Measurements from ENCODE around the gene ABRACL.
"Not testable (repeated sequence)": the region's sequence is repeated elsewhere in the genome, so short reads cannot be mapped to it uniquely, and the experiment has no call there.

The ABRACL gene

GRCh38 chr6:139013185-139013800, 15.3 kb upstream of the ABRACL start:
- no peak for DNase-seq

- DNase-seq, result no peak
Measured at GRCh38 chr6:139014945-139015344, 13.6 kb upstream of the ABRACL start.

- no peak for DNase-seq
Measured at GRCh38 chr6:139016337-139017213, 12.0 kb upstream of the ABRACL start.

- DNase-seq, result no peak
Measured at GRCh38 chr6:139017227-139017626, 11.3 kb upstream of the ABRACL start.

- no peak for DNase-seq
Measured at GRCh38 chr6:139019722-139020121, 8.8 kb upstream of the ABRACL start.

- no peak for DNase-seq
Measured at GRCh38 chr6:139020689-139021088, 7.9 kb upstream of the ABRACL start.

- not testable (repeated sequence) for DNase-seq
Measured at GRCh38 chr6:139025416-139025815, 3.1 kb upstream of the ABRACL start.

GRCh38 chr6:139027620-139028182, 844 bp upstream of the ABRACL start:
- peak; percentile 25 for DNase-seq

- no peak for DNase-seq
Measured at GRCh38 chr6:139028215-139028657, 309 bp upstream of the ABRACL start.

- DNase-seq, result peak; percentile 38
Measured at GRCh38 chr6:139029470-139030227, 1.1 kb downstream of the ABRACL start.

GRCh38 chr6:139030228-139030963, 1.9 kb downstream of the ABRACL start:
- DNase-seq, result peak; percentile 41

- no peak for DNase-seq
Measured at GRCh38 chr6:139037490-139037889, 8.9 kb downstream of the ABRACL start.

GRCh38 chr6:139044250-139044649, 15.7 kb downstream of the ABRACL start:
- DNase-seq, result no peak

- no peak for DNase-seq
Measured at GRCh38 chr6:139047677-139048076, 19.1 kb downstream of the ABRACL start.

- DNase-seq, result not testable (repeated sequence)
Measured at GRCh38 chr6:139048912-139049311, 20.4 kb downstream of the ABRACL start.

- not testable (repeated sequence) for DNase-seq
Measured at GRCh38 chr6:139050131-139050769, 21.7 kb downstream of the ABRACL start.

- no peak for DNase-seq
Measured at GRCh38 chr6:139050770-139051313, 22.3 kb downstream of the ABRACL start.

- DNase-seq, result no peak
Measured at GRCh38 chr6:139051396-139052060, 23.0 kb downstream of the ABRACL start.

- DNase-seq, result no peak
Measured at GRCh38 chr6:139053382-139053781, 24.8 kb downstream of the ABRACL start.

- DNase-seq, result no peak
Measured at GRCh38 chr6:139054001-139054400, 25.5 kb downstream of the ABRACL start.

GRCh38 chr6:139055709-139056108, 27.2 kb downstream of the ABRACL start:
- no peak for DNase-seq

Measured in CD4-positive, alpha-beta T cell treated with Interleukin-15 for 1 hour (primary cell).